Esophagus squamous epithelium (tissue), 4 donors: Measurements from ENCODE around the gene TERT.
"Not testable (repeated sequence)": the region's sequence is repeated elsewhere in the genome, so short reads cannot be mapped to it uniquely, and the experiment has no call there.

ENCODE experiments used
- POLR2A ChIP-seq, 4 donors: fragments of 450-650 bp; IDR thresholded peaks; one replicate each; pipeline ENCODE4 v1.6.1; 2017; ENCODE audit warnings: antibody characterized with exemption in 4 of 4, mild to moderate bottlenecking in 4 of 4, moderate library complexity in 3 of 4
- TF ChIP-seq, protein P1 (sequence below), 6 experiments: fragments of 450-650 bp in 4 of 6; fragments of 200-600 bp in 2 of 6; sonication (generic) in 2 of 6; IDR thresholded peaks; one replicate each; pipeline ENCODE4 v1.5.1; 2016 to 2019; ENCODE audit warnings: antibody characterized with exemption in 6 of 6, mild to moderate bottlenecking in 4 of 6, moderate library complexity in 4 of 6

DNA sequence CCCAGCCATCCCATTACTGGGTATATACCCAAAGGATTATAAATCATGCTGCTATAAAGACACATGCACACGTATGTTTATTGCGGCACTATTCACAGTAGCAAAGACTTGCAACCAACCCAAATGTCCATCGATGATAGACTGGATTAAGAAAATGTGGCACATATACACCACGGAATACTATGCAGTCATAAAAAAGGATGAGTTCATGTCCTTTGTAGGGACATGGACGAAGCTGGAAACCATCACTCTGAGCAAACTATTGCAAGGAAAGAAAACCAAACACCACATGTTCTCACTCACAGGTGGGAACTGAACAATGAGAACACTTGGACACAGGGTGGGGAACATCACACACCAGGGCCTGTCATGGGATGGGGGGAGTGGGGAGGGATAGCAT lies 27.4 kb downstream of the TERT start:
- TF ChIP-seq, protein P1, sequence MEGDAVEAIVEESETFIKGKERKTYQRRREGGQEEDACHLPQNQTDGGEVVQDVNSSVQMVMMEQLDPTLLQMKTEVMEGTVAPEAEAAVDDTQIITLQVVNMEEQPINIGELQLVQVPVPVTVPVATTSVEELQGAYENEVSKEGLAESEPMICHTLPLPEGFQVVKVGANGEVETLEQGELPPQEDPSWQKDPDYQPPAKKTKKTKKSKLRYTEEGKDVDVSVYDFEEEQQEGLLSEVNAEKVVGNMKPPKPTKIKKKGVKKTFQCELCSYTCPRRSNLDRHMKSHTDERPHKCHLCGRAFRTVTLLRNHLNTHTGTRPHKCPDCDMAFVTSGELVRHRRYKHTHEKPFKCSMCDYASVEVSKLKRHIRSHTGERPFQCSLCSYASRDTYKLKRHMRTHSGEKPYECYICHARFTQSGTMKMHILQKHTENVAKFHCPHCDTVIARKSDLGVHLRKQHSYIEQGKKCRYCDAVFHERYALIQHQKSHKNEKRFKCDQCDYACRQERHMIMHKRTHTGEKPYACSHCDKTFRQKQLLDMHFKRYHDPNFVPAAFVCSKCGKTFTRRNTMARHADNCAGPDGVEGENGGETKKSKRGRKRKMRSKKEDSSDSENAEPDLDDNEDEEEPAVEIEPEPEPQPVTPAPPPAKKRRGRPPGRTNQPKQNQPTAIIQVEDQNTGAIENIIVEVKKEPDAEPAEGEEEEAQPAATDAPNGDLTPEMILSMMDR (IDR thresholded peaks at IDR 0.05) = not testable (repeated sequence)
- not testable (repeated sequence) for TF ChIP-seq POLR2A (IDR thresholded peaks at IDR 0.05)
